Activated T-cell treated with anti-CD3 and anti-CD28 coated beads for 1 hour (primary cell): ENCODE measurements around the gene CABP7.

Source experiments
- DNase-seq: peaks from one replicate; pipeline ENCODE4 v3.0.0-alpha.2; 2020; ENCODE audit warnings: low read depth

Gene CABP7

GRCh38 chr22:29702000-29702930, 17.5 kb upstream of the CABP7 start:
- no peak for DNase-seq

- DNase-seq, result no peak
Observed at GRCh38 chr22:29702931-29703501, 16.8 kb upstream of the CABP7 start.

- DNase-seq, result no peak
Observed at GRCh38 chr22:29703569-29704195, 16.1 kb upstream of the CABP7 start.

DNA sequence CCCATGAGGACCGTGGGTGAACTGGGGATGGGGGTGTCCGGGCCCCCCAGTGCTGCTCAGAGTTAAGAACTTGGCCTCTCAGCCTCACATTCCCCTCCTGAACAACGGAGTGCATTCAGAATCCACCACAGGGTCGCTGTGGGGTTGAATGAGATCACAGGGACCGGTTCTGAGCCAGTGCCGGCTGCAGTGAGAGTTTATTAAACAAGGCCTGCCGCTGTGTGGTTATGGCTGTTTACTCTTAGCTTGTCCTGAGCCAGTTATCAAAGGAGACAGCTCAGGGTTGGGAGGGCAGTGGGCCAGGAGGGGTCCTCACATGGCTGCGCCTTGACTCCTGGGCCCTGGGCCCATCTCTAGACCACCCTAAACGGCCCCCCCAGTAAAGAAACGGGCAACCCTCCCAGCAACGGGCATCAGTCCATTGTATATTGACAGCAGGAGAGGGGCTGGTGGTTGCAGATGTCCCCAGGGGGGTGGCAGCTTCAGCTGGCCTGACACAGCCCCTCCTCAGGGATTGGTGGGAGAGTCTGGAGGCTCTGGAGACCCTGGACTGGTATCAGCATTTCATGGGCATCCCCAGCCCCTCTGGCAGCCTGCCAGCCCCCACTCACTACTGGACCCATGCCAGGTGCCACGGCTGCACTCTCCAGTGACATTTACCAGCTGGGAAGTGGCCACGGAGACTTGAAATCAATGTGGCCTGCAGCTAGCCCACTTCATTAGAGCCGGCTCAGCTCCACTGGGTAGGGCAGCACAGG, 15.1 kb upstream of the CABP7 start:
- no peak for DNase-seq

DNA sequence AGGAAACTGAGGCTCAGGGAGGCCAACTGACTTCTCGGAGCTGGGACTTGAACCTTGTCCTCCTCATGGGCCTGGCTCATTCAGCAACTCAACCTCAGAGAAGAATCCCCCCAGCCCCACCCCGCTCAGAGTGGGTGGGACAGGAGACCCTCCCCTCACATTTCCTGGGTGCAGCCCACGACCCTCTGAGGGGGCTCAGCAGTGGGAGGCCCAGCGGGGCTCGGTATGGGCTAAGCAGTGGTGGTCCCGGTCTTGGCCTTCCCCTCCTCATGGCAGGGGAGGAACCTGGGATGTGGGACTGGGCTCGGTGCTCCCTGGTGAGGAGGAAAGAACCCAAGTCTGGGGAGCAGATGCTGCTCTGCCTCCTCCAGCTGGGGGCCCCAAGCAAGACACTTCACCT, 14.2 kb upstream of the CABP7 start:
- no peak for DNase-seq

GRCh38 chr22:29706486-29706885, 13.3 kb upstream of the CABP7 start:
- DNase-seq, result no peak

DNA sequence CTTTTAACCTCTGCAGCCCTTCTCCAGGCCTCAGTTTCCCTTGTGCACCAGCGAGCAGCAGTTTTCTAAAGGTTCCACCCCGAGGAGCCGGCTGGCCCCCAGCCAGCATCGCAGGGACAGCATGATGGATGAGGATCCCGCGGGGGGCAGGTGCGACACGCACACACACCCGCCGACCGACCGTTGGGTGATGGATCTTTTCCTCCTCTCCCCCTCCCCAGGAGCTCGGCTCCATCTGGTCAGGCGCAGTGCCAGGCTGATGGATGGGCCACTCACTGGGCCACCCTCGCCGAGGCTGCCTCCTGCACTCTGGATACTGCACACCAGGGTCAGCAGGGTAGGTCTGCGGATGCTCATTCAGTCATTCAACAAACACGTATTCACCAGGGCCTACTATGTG, 12.8 kb upstream of the CABP7 start:
- DNase-seq, result no peak

GRCh38 chr22:29707471-29707870, 12.3 kb upstream of the CABP7 start:
- DNase-seq, result no peak

- DNase-seq, result no peak
Observed at GRCh38 chr22:29710193-29710592, 9.6 kb upstream of the CABP7 start.

GRCh38 chr22:29710922-29711593, 8.7 kb upstream of the CABP7 start:
- no peak for DNase-seq

DNA sequence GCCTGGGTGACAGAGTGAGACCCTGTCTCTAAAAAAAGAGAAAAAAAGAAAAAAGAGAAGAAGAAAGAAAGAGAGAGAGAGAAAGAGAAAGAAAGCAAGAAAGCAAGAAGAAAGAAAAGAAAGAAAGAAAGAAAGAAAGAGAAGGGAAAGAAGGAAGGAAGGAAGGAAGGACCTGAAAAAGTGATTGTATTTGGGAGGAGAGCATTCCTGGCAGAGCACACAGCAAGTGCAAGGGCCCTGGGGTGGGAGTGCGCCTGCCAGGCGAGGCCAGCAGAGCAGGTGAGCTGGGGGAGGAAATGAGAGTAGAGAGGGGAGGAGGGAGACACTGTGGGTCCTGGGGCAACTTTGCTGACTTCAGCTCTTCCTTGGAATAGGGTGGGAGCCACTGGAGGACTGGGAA, 7.7 kb upstream of the CABP7 start:
- no peak for DNase-seq

- no peak for DNase-seq
Observed at GRCh38 chr22:29713156-29713727, 6.6 kb upstream of the CABP7 start.

- DNase-seq, result no peak
Observed at GRCh38 chr22:29715240-29715639, 4.6 kb upstream of the CABP7 start.

DNA sequence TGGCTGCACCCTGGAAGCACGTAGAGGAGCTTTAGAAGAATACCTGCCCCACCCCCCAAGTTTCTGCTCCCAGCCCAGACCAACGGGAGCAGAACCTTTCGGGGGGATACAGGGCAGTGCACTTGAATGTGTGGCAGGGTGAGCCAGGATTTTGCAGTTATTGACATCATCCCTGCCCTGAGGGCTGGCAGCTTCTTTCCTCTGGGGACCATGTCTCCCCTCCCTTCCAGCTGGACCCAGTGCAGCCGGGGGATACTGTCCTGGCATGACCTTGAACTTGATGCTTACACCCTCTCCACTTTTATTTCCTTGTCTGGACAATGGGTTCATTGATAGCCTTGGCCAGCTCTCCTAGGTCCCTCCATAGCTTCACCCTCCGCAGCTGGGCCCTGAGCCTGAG, 4.1 kb upstream of the CABP7 start:
- DNase-seq, result no peak

DNA sequence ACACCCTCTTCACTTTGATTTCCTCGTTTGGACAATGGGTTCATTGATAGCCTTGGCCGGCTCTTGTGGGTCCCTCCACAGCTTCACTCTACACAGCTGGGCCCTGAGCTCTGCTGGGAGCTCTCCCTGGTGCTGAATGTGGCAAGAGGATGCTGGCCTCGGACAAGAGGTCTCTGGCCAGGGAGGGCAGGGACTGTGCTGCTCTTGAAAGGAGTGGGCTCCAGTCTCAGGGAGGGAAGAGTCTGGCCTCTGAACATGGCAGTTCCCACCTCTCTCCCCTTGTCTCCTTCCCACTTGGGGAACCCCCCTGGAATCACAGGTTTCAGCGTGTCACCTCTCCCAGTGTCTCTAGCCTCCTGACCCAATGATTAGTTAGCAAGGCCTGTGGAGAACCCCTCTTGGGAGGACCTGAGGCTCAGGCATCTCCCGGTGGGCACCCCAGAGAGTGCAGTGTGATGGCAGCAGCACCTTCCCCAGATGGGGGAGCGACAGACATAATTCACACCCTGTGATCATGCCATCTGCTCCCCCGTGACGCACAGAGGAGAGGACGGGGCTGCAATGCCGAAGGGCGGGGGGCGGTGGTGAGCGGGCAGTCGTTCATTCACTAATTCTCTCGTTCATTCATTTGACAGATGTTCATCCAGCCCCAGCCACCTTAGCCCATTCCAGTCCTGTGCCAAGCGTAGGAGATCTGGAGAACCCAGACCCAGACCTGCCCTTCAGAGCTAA, 2.8 kb upstream of the CABP7 start:
- no peak for DNase-seq

GRCh38 chr22:29717789-29718188, 2.0 kb upstream of the CABP7 start:
- no peak for DNase-seq

DNA sequence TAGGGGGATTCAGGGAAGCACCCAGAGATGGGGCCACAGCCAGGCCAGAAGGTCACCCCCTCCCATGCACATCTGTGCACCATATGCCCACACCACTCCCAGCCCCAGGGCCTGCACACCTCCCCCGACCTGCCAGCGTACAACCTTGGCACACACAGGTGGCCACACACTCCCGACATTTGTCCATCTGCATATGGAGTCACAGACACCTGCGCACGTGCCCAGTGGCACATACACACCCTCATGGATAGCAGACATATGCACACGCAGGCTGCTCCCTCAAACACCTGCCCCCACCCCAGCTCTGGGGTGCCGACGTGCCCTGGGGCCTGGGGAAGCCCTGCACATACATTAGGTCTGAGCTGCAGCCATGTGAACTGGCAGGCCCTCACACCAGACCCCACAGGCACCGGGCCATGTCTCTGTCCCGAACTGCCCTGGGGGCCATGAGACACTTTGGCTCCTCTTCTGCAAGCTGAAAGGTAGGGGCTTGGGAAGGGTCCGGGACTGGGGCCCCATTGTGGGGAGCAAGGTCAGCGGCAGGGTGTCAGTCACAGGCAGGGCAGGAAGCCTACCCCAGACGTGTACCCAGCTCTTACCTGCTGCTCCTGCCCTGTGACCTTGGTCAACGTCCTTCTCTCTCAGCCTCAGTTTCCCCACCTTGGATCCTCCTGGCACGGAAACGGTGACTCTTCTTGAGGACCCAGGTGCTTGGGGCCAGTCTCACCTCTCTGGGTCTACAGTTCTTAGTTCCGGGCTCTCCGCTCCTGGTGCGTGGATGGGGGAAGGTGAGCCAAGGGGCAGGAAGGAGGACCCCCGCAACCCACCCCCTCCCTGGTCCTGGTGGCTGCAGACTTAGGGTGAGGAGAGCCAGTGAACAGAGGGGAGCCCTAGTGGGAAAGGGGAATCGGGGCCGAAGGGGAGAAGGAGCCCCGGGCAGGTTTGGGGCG, 579 bp upstream of the CABP7 start:
- no peak for DNase-seq

DNA sequence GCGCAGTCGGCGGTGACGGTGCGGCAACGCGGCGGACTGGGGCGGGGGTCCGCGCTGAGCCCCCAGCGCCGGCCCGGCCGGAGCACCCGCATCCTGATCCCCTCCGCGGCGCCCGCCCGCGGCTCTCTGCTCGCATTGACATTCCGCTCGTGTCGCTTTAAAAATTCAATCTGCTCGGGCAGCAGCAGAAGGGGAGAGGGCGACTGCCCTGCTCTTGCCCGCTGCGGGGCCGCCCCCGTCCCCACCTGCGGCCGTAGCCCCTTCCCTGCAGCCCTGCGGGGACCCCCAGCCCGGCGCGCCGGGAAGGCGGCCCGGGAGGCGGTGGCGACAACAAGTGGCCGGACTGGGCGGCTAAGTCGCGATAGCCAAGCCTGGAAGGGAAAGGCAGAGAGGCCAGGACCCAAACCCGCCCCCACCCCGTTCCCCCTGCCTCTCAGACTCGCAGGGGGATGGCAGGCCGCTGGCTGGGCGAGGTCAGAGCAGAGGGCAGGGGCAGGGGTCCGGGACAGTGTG, 1.1 kb downstream of the CABP7 start:
- no peak for DNase-seq

GRCh38 chr22:29722151-29722550, 2.3 kb downstream of the CABP7 start:
- no peak for DNase-seq
